Neural cell (in vitro differentiated cells): ENCODE results near the gene GALNT15. TPM values are rescaled to one million over a fixed set of nuclear protein-coding genes. Genes with fewer than 3 reads are reported as not detected.

ENCODE experiments used
- H2AFZ ChIP-seq: fragments of 200-600, 300-800 bp; sonication (generic), shearing (Covaris generic); 2 replicates; pipeline ENCODE4 v1.6.0; 2014; ENCODE audit warnings: low read depth, mild to moderate bottlenecking, antibody characterized with exemption, low read length, moderate library complexity
- H3F3A ChIP-seq: fragments of 200-600 bp; shearing (Covaris generic); 2 replicates; pipeline ENCODE4 v1.6.1; 2016; ENCODE audit warnings: mild to moderate bottlenecking, moderate library complexity, mixed read lengths, antibody characterized with exemption, low read length; ENCODE audit not compliant: insufficient read depth, poor library complexity, severe bottlenecking
- H3K27ac ChIP-seq: fragments of 200-600, 300-800 bp; sonication (generic), shearing (Covaris generic); 2 replicates; pipeline ENCODE4 v1.5.1; 2014; ENCODE audit warnings: mild to moderate bottlenecking, low read length, moderate library complexity
- H3K27me3 ChIP-seq: fragments of 300-800, 200-600 bp; sonication (generic), shearing (Covaris generic); 2 replicates; pipeline ENCODE4 v1.6.0; 2014; ENCODE audit warnings: mild to moderate bottlenecking, low read depth, low read length, moderate library complexity; ENCODE audit not compliant: insufficient read depth
- H3K36me3 ChIP-seq: fragments of 300-800, 200-600 bp; sonication (generic), shearing (Covaris generic); 2 replicates; pipeline ENCODE4 v1.5.1; 2014; ENCODE audit warnings: mild to moderate bottlenecking, antibody characterized with exemption, low read length, moderate library complexity; ENCODE audit not compliant: insufficient read depth
- H3K4me2 ChIP-seq: fragments of 300-800, 200-600 bp; sonication (generic), shearing (Covaris generic); 2 replicates; pipeline ENCODE4 v1.6.0; 2014; ENCODE audit warnings: mild to moderate bottlenecking, low read length
- H3K4me3 ChIP-seq: fragments of 300-800, 200-600 bp; sonication (generic), shearing (Covaris generic); 2 replicates; pipeline ENCODE4 v1.5.1; 2014; ENCODE audit warnings: mild to moderate bottlenecking, low read length, moderate library complexity
- H3K79me2 ChIP-seq: fragments of 200-600 bp; shearing (Covaris generic); replicated peaks from 2 replicates; pipeline ENCODE4 v1.6.0; 2014; ENCODE audit warnings: mild to moderate bottlenecking, low read length, moderate library complexity; ENCODE audit not compliant: insufficient read depth
- H3K9ac ChIP-seq: fragments of 300-800, 200-600 bp; sonication (generic), shearing (Covaris generic); 2 replicates; pipeline ENCODE4 v1.6.1; 2016; ENCODE audit warnings: mild to moderate bottlenecking, low read length, mixed read lengths
- H3K9me2 ChIP-seq: fragments of 200-600 bp; shearing (Covaris generic); 2 replicates; pipeline ENCODE4 v1.6.1; 2016; ENCODE audit warnings: mild to moderate bottlenecking, low read length, mixed read lengths; ENCODE audit not compliant: insufficient read depth
- H3K9me3 ChIP-seq: fragments of 200-600, 300-800 bp; sonication (generic), shearing (Covaris generic); 2 replicates; pipeline ENCODE4 v1.6.1; 2016; ENCODE audit warnings: mild to moderate bottlenecking, mixed run types, low read length, moderate library complexity, mixed read lengths
- H4K20me1 ChIP-seq: fragments of 200-600 bp; shearing (Covaris generic); 2 replicates; pipeline ENCODE4 v1.6.1; 2016; ENCODE audit warnings: mild to moderate bottlenecking, mixed run types; ENCODE audit not compliant: insufficient read depth
- CTCF ChIP-seq: fragments of 450-650 bp; IDR thresholded peaks from 2 replicates; pipeline ENCODE4 v1.5.1; 2014; ENCODE audit warnings: antibody characterized with exemption, mild to moderate bottlenecking, moderate library complexity; ENCODE audit not compliant: poor library complexity, severe bottlenecking
- EP300 ChIP-seq: fragments of 450-650 bp; conservative IDR thresholded peaks from 2 replicates; pipeline ENCODE4 v1.6.1; 2014; ENCODE audit warnings: antibody characterized with exemption, mild to moderate bottlenecking, moderate library complexity; ENCODE audit not compliant: poor library complexity, severe bottlenecking
- EZH2 ChIP-seq: fragments of 200-600, 300-800 bp; shearing (Covaris generic), sonication (generic); IDR thresholded peaks from 2 replicates; pipeline ENCODE4 v1.6.1; 2014; ENCODE audit warnings: antibody characterized with exemption, low read length, borderline replicate concordance, mild to moderate bottlenecking; ENCODE audit not compliant: insufficient read depth, poor library complexity, severe bottlenecking
- MXI1 ChIP-seq: fragments of 450-650 bp; conservative IDR thresholded peaks from 2 replicates; pipeline ENCODE4 v1.6.1; 2014; ENCODE audit warnings: antibody characterized with exemption, mild to moderate bottlenecking; ENCODE audit not compliant: poor library complexity, severe bottlenecking
- POLR2AphosphoS5 ChIP-seq: IDR thresholded peaks from 2 replicates; pipeline ENCODE4 v1.6.1; 2012
- RAD21 ChIP-seq: fragments of 450-650 bp; conservative IDR thresholded peaks from 2 replicates; pipeline ENCODE4 v1.6.1; 2014; ENCODE audit warnings: antibody characterized with exemption, mild to moderate bottlenecking, moderate library complexity
- SMC3 ChIP-seq: fragments of 450-650 bp; conservative IDR thresholded peaks from 2 replicates; pipeline ENCODE4 v1.6.1; 2014; ENCODE audit warnings: antibody characterized with exemption, mild to moderate bottlenecking, moderate library complexity; ENCODE audit not compliant: poor library complexity
- TAF1 ChIP-seq: IDR thresholded peaks from 2 replicates; pipeline ENCODE4 v1.6.1; 2012; ENCODE audit warnings: low read depth
- polyA plus RNA-seq: library from polyadenylated mRNA; depleted of rRNA; stranded (reverse); fragments of >200 nt; gene quantifications from 2 replicates; pipeline ENCODE4 v1.2.3, GENCODE V29; 2014
- TF ChIP-seq, protein P1 (sequence below): IDR thresholded peaks from 2 replicates; pipeline ENCODE4 v1.6.1; 2012; ENCODE audit warnings: borderline replicate concordance

Gene GALNT15
- polyA plus RNA-seq, 1 donor from 2014 or later, result 1.5 TPM

- Histone ChIP-seq H4K20me1 (no peaks in the 10 kb centered on the region), H3K9me2 (no peaks in the 10 kb centered on the region), H3F3A (no peaks in the 10 kb centered on the region), H3K4me2 (no peak overlapping the region), H3K27me3 (no peaks in the 10 kb centered on the region), H3K79me2 (no peaks in the 10 kb centered on the region), H3K27ac (no peak overlapping the region), H3K9ac (no peak overlapping the region), H3K9me3 (no peaks in the 10 kb centered on the region), H2AFZ (no peak overlapping the region), H3K36me3 (no peaks in the 10 kb centered on the region), H3K4me3 (no peak overlapping the region)
- no peak for TF ChIP-seq MXI1
- no peak for TF ChIP-seq POLR2AphosphoS5
- TF ChIP-seq TAF1, result no peak
- no peak for TF ChIP-seq SMC3
- TF ChIP-seq EP300, result no peak
- TF ChIP-seq CTCF, result no peak
- no peak for TF ChIP-seq EZH2
- TF ChIP-seq, protein P1, sequence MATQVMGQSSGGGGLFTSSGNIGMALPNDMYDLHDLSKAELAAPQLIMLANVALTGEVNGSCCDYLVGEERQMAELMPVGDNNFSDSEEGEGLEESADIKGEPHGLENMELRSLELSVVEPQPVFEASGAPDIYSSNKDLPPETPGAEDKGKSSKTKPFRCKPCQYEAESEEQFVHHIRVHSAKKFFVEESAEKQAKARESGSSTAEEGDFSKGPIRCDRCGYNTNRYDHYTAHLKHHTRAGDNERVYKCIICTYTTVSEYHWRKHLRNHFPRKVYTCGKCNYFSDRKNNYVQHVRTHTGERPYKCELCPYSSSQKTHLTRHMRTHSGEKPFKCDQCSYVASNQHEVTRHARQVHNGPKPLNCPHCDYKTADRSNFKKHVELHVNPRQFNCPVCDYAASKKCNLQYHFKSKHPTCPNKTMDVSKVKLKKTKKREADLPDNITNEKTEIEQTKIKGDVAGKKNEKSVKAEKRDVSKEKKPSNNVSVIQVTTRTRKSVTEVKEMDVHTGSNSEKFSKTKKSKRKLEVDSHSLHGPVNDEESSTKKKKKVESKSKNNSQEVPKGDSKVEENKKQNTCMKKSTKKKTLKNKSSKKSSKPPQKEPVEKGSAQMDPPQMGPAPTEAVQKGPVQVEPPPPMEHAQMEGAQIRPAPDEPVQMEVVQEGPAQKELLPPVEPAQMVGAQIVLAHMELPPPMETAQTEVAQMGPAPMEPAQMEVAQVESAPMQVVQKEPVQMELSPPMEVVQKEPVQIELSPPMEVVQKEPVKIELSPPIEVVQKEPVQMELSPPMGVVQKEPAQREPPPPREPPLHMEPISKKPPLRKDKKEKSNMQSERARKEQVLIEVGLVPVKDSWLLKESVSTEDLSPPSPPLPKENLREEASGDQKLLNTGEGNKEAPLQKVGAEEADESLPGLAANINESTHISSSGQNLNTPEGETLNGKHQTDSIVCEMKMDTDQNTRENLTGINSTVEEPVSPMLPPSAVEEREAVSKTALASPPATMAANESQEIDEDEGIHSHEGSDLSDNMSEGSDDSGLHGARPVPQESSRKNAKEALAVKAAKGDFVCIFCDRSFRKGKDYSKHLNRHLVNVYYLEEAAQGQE, result no peak
- TF ChIP-seq RAD21, result no peak
These were observed 25.3 kb downstream of the GALNT15 start for GRCh38 chr3:16199769-16200168.

DNA sequence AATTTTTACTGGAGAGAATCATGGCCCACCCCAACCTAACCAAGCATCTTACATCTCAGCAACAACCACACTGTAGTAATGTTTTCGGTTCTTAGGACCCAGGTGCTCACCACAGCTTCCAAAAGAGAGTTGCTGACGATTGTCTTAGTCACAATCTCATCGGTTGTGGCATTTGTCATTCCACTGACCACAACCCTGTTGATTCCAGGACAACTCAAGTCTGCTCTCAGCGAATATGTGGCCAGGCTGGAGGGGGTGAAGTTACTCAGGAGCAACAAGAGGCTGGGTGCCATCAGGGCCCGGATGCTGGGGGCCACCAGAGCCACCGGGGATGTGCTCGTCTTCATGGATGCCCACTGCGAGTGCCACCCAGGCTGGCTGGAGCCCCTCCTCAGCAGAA is 25.9 kb downstream of the GALNT15 start:
- Histone ChIP-seq H3K4me3 (no peak overlapping the region), H3K9ac (no peak overlapping the region), H3K27ac (no peak overlapping the region), H3K9me2 (no peaks in the 10 kb centered on the region), H2AFZ (no peak overlapping the region), H3K4me2 (no peak overlapping the region), H3K9me3 (no peaks in the 10 kb centered on the region), H3K36me3 (no peaks in the 10 kb centered on the region), H3K27me3 (no peaks in the 10 kb centered on the region), H3K79me2 (no peaks in the 10 kb centered on the region), H3F3A (no peaks in the 10 kb centered on the region), H4K20me1 (no peaks in the 10 kb centered on the region)
- TF ChIP-seq EP300 (no peak), MXI1 (no peak), TAF1 (no peak), RAD21 (no peak), SMC3 (no peak), POLR2AphosphoS5 (no peak), EZH2 (no peak), CTCF (no peak)
- TF ChIP-seq, protein P1, result no peak
